ENCODE results near the gene TAF11L2. TPM values are rescaled to one million over a fixed set of nuclear protein-coding genes. Genes with fewer than 3 reads are reported as not detected.
"Not testable (repeated sequence)": the region's sequence is repeated elsewhere in the genome, so short reads cannot be mapped to it uniquely, and the experiment has no call there.

The TAF11L2 gene
- total RNA-seq (2014; rRNA removed; shearing (Covaris generic)) (not detected in 2 replicates), total RNA-seq (2022) (not detected in 2 replicates), Bru-seq, nascent RNA (not detected), BruChase-seq, experiment 1, labeled RNA remaining after a 6-hour chase (not detected), BruChase-seq, experiment 2, labeled RNA remaining after a 2-hour chase (not detected)
- long read RNA-seq: 0 reads

DNA sequence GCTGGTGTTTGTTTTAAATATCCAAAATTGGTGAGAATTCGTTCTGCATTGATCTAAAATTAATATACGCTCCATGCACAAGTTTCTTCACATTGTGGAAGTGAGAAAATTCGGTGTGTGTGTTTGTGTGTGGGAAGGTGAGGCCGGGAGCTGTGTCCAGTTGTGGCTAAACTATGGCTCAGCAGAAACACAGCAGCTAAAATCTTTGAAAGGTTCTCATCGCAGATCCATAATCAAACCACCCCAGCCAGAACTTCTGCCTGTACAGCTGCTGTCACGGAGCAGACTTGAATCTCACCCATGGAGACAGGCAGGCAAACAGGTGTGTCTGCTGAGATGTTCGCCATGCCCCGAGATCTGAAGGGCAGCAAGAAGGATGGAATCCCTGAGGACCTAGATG is at the start of gene TAF11L2:
Gene TAF11L2, plus strand, starts transcription at position 301 of the 400 bp plus-strand sequence.
- H3K36me3 ChIP-seq (ENCODE audit: insufficient read depth, low read length); intact Hi-C loops (cut with micrococcal nuclease; ENCODE audit: unreplicated experiment); H3K79me2 ChIP-seq (ENCODE audit: insufficient read depth, low read depth, low read length); BruUV-seq (replicated peaks); H3K27ac ChIP-seq (ENCODE audit: low read depth, low read length, poor library complexity, severe bottlenecking); POLR2A ChIA-PET; H3K4me3 ChIP-seq (ENCODE audit: low read depth, low read length, poor library complexity, severe bottlenecking); H3K4me2 ChIP-seq (ENCODE audit: low read length); DNase-seq (ENCODE audit: low spot score); CTCF ChIA-PET (ENCODE audit: unreplicated experiment); H3K9me2 ChIP-seq (ENCODE audit: insufficient read depth, low read length); H4K20me1 ChIP-seq (ENCODE audit: insufficient read depth, low read length); H3K9me3 ChIP-seq (ENCODE audit: low read length); H2AFZ ChIP-seq (ENCODE audit: low read length); H3K4me1 ChIP-seq (ENCODE audit: insufficient read depth, low read length, poor library complexity, severe bottlenecking): not testable (repeated sequence)

DNA sequence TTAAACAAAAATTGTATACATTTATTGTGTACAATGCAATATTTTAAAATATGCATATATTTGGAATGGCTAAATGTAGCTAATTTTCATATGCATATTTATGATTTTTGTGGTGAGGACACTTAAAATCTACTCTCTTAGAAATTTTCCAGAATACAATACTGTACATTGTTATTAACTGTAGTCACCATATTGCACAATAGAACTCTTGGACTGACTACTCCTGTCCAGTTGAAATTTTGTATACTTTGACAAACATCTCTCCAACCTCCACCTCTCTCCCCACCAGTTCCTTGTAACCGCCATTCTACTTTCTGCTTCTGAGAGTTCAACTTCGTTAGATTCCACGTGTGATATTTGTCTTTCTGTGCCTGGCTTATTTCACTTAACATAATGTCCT is 49.2 kb upstream of the TAF11L2 start:
- BruUV-seq (replicated peaks): no TSS peak
- H3K9me2 ChIP-seq (ENCODE audit: insufficient read depth, low read length): no peaks in the 10 kb centered on the region
- CTCF ChIA-PET (ENCODE audit: unreplicated experiment): no interaction called here
- intact Hi-C loops (cut with micrococcal nuclease; ENCODE audit: unreplicated experiment): no loop called here
- H3K4me2 ChIP-seq (ENCODE audit: low read length): no peak overlapping the region
- H3K36me3 ChIP-seq (ENCODE audit: insufficient read depth, low read length): no peaks in the 10 kb centered on the region
- no peak overlapping the region for H3K4me3 ChIP-seq (ENCODE audit: low read depth, low read length, poor library complexity, severe bottlenecking)
- no peaks in the 10 kb centered on the region for H3K4me1 ChIP-seq (ENCODE audit: insufficient read depth, low read length, poor library complexity, severe bottlenecking)
- no peaks in the 10 kb centered on the region; the same call in 1 of the 2 replicates for H3K9me3 ChIP-seq (ENCODE audit: low read length)
- POLR2A ChIA-PET: no interaction called here
- TF ChIP-seq EZH2phosphoT487 (IDR thresholded peaks at IDR 0.05; ENCODE audit: borderline replicate concordance, low read depth, low read length): no peak
- TF ChIP-seq, protein P1, sequence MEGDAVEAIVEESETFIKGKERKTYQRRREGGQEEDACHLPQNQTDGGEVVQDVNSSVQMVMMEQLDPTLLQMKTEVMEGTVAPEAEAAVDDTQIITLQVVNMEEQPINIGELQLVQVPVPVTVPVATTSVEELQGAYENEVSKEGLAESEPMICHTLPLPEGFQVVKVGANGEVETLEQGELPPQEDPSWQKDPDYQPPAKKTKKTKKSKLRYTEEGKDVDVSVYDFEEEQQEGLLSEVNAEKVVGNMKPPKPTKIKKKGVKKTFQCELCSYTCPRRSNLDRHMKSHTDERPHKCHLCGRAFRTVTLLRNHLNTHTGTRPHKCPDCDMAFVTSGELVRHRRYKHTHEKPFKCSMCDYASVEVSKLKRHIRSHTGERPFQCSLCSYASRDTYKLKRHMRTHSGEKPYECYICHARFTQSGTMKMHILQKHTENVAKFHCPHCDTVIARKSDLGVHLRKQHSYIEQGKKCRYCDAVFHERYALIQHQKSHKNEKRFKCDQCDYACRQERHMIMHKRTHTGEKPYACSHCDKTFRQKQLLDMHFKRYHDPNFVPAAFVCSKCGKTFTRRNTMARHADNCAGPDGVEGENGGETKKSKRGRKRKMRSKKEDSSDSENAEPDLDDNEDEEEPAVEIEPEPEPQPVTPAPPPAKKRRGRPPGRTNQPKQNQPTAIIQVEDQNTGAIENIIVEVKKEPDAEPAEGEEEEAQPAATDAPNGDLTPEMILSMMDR (conservative IDR thresholded peaks at IDR 0.05; ENCODE audit: low read length): no peak
- DNase-seq (ENCODE audit: low spot score): no peak
- no peaks in the 10 kb centered on the region for H3K79me2 ChIP-seq (ENCODE audit: insufficient read depth, low read depth, low read length)
- H4K20me1 ChIP-seq (ENCODE audit: insufficient read depth, low read length): no peaks in the 10 kb centered on the region
- H2AFZ ChIP-seq (ENCODE audit: low read length): no peak overlapping the region
- H3K27ac ChIP-seq (ENCODE audit: low read depth, low read length, poor library complexity, severe bottlenecking): no peak overlapping the region

DNA sequence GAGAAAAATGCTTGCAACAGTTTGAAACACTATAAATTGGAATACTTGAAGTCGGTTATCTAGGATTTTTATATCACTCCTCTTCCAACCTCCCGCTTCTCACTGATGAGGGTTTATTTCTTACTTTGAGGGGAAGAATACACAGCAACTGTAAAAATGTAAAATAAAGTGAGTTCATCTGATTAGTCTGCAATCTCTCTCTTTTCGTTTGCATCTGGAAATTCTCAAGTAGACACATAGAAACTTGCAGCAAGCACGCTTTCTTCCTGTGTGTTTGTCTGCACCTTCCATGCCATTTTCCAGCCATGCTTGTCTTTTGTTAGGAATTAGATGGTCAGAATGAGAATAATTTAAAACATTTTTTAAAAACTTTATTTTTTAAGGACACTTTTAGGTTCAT is 45.1 kb upstream of the TAF11L2 start:
- Histone ChIP-seq H4K20me1 (ENCODE audit: insufficient read depth, low read length) (no peaks in the 10 kb centered on the region), H3K27ac (ENCODE audit: low read depth, low read length, poor library complexity, severe bottlenecking) (no peak overlapping the region), H3K36me3 (ENCODE audit: insufficient read depth, low read length) (no peaks in the 10 kb centered on the region), H3K4me1 (ENCODE audit: insufficient read depth, low read length, poor library complexity, severe bottlenecking) (no peaks in the 10 kb centered on the region), H3K9me2 (ENCODE audit: insufficient read depth, low read length) (no peaks in the 10 kb centered on the region), H3K79me2 (ENCODE audit: insufficient read depth, low read depth, low read length) (no peaks in the 10 kb centered on the region), H3K9me3 (ENCODE audit: low read length) (no peaks in the 10 kb centered on the region; the same call in 1 of the 2 replicates), H3K4me3 (ENCODE audit: low read depth, low read length, poor library complexity, severe bottlenecking) (no peak overlapping the region), H2AFZ (ENCODE audit: low read length) (no peak overlapping the region), H3K4me2 (ENCODE audit: low read length) (no peak overlapping the region)
- ChIA-PET CTCF (ENCODE audit: unreplicated experiment) (no interaction called here), POLR2A (no interaction called here)
- BruUV-seq (replicated peaks): no TSS peak
- DNase-seq (ENCODE audit: low spot score): no peak
- TF ChIP-seq, protein P1 (conservative IDR thresholded peaks at IDR 0.05; ENCODE audit: low read length): no peak
- TF ChIP-seq EZH2phosphoT487 (IDR thresholded peaks at IDR 0.05; ENCODE audit: borderline replicate concordance, low read depth, low read length): no peak
- intact Hi-C loops (cut with micrococcal nuclease; ENCODE audit: unreplicated experiment): loop anchor here (5.0 kb wide), 1 partner anchor 81 kb away; no protein-coding TSS in a partner anchor

All from OCI-LY7 (cell line).